Naive thymus-derived CD4-positive, alpha-beta T cell (primary cell): ENCODE data around the gene CYP2W1. TPM values are rescaled to one million over a fixed set of nuclear protein-coding genes. Genes with fewer than 3 reads are reported as not detected.

Experiments used
- ATAC-seq: fragments of 150-1000 bp; cut with Tn5 transposase; 2 replicates; pipeline ENCODE4 v1.10.0; 2021; ENCODE audit warnings: mild to moderate bottlenecking, moderate library complexity
- CTCF ChIA-PET: fragments of 350-600 bp; sonication (Branson Sonifier 250); formaldehyde crosslinking; loops from one replicate; lab custom pipeline; 2021; ENCODE audit warnings: antibody characterized with exemption; lab: Charles Lee
- POLR2A ChIA-PET: fragments of 350-600 bp; sonication (Branson Sonifier 250); formaldehyde crosslinking; loops from one replicate; lab custom pipeline; 2021; ENCODE audit warnings: antibody characterized with exemption, inconsistent platforms; lab: Charles Lee
- DNase-seq, 9 donors: peaks; one replicate each; pipeline versions ENCODE4 v3.0.0 to v3.0.0-alpha.2; 2020 to 2022; ENCODE audit warnings: mixed read lengths in 1 of 9
- H3K27ac ChIP-seq: one replicate; pipeline ENCODE4 v1.7.0; 2013; ENCODE audit warnings: mild to moderate bottlenecking, low read depth, low read length, moderate library complexity
- H3K27me3 ChIP-seq, 2 donors: one replicate each; pipeline ENCODE4 v1.7.0; 2013; ENCODE audit warnings: low read length in 2 of 2, mild to moderate bottlenecking in 2 of 2, moderate library complexity in 2 of 2; ENCODE audit not compliant: control insufficient read depth in 2 of 2, insufficient read depth in 2 of 2
- H3K36me3 ChIP-seq, 3 experiments: 1 replicate in 2 of 3; 2 replicates in 1 of 3; pipeline ENCODE4 v1.7.0; 2013; ENCODE audit warnings: low read length in 3 of 3, mild to moderate bottlenecking in 3 of 3, moderate library complexity in 1 of 3; ENCODE audit not compliant: insufficient read depth in 3 of 3, control insufficient read depth in 2 of 3
- H3K4me1 ChIP-seq, 2 donors: one replicate each; pipeline ENCODE4 v1.7.0; 2013; ENCODE audit warnings: low read length in 2 of 2, mild to moderate bottlenecking in 2 of 2, moderate library complexity in 1 of 2; ENCODE audit not compliant: control insufficient read depth in 2 of 2, insufficient read depth in 2 of 2
- H3K4me3 ChIP-seq: 2 replicates; pipeline ENCODE4 v1.7.0; 2013; ENCODE audit warnings: mild to moderate bottlenecking, low read length
- H3K9me3 ChIP-seq, 3 experiments: 1 replicate in 2 of 3; 2 replicates in 1 of 3; pipeline ENCODE4 v1.7.0; 2013; ENCODE audit warnings: low read length in 3 of 3; ENCODE audit not compliant: control insufficient read depth in 2 of 3
- H3K27ac Mint-ChIP-seq, 9 donors: one replicate each; pipeline ENCODE4 v1.8.0; 2020 to 2022; ENCODE audit warnings: mixed read lengths in 9 of 9, mild to moderate bottlenecking in 8 of 9, moderate library complexity in 5 of 9, inconsistent platforms in 2 of 9
- H3K27me3 Mint-ChIP-seq, 5 donors: one replicate each; pipeline ENCODE4 v1.8.0; 2021 to 2022; ENCODE audit warnings: mixed read lengths in 5 of 5, mild to moderate bottlenecking in 1 of 5
- H3K36me3 Mint-ChIP-seq, 5 donors: one replicate each; pipeline ENCODE4 v1.8.0; 2020 to 2022; ENCODE audit warnings: mixed read lengths in 5 of 5, mild to moderate bottlenecking in 3 of 5, inconsistent platforms in 1 of 5
- H3K4me1 Mint-ChIP-seq, 7 donors: one replicate each; pipeline ENCODE4 v1.8.0; 2020 to 2022; ENCODE audit warnings: mixed read lengths in 7 of 7, mild to moderate bottlenecking in 3 of 7, inconsistent platforms in 1 of 7
- H3K4me3 Mint-ChIP-seq, 10 donors: one replicate each; pipeline ENCODE4 v1.8.0; 2020 to 2022; ENCODE audit warnings: mild to moderate bottlenecking in 10 of 10, mixed read lengths in 10 of 10, moderate library complexity in 6 of 10, inconsistent platforms in 2 of 10
- H3K9me3 Mint-ChIP-seq, 11 donors: one replicate each; pipeline ENCODE4 v1.8.0; 2020 to 2022; ENCODE audit warnings: mixed read lengths in 11 of 11, mild to moderate bottlenecking in 4 of 11, inconsistent platforms in 1 of 11, moderate library complexity in 1 of 11
- intact Hi-C, 2 donors: fragments of 100-400 bp; cut with micrococcal nuclease; formaldehyde crosslinking; loops; one replicate each; pipeline ENCODE4 v1.15.1; 2023
- polyA plus RNA-seq, 2 donors: library from polyadenylated mRNA; unstranded; fragments of 300-500 nt; fragmentation: Illumina TruSeq; gene quantifications; one replicate each; pipeline ENCODE4 v1.2.3, GENCODE V29; 2021
- total RNA-seq, 6 experiments: library from RNA in 5 of 6; stranded (reverse) in 5 of 6; gene quantifications; 1 replicate in 5 of 6; 2 replicates in 1 of 6; pipeline ENCODE4 v1.2.3 and lab custom pipeline; 2021 to 2026

Gene CYP2W1
- total and polyA plus RNA-seq, 7 experiments from 2014 or later = not detected

- peaks cover 0 to 41% (median 0%) of the 10 kb centered on the region in 3 experiments for H3K36me3 ChIP-seq
- peaks cover 0 to 4% of the 10 kb centered on the region in 2 donors for H3K4me1 ChIP-seq
- peaks cover 0 to 28% (median 0%) of the 10 kb centered on the region in 3 experiments for H3K9me3 ChIP-seq
- Mint-ChIP-seq H3K4me3 (no peak overlapping the region), H3K4me1 (peaks cover 12 to 38% (median 22%) of the 10 kb centered on the region in 7 donors), H3K27ac (no peak overlapping the region), H3K9me3 (peaks cover 0 to 19% (median 8%) of the 10 kb centered on the region in 11 donors), H3K36me3 (peaks cover 7 to 36% (median 16%) of the 10 kb centered on the region in 5 donors), H3K27me3 (no peaks in the 10 kb centered on the region)
- no peak overlapping the region for H3K4me3 ChIP-seq
- H3K27me3 ChIP-seq = no peaks in the 10 kb centered on the region
- intact Hi-C loops = no loop called here
- no peak overlapping the region for H3K27ac ChIP-seq
- ChIA-PET POLR2A (no interaction called here), CTCF (interaction anchor here (1.2 kb wide), 1 partner anchor 43 kb away, joined by 4 read pairs; no protein-coding TSS in a partner anchor)
- ATAC-seq (peak; percentile 14), DNase-seq (no peak)
Measured at GRCh38 chr7:1022801-1023465, 40.0 kb downstream of the CYP2W1 start.

DNA sequence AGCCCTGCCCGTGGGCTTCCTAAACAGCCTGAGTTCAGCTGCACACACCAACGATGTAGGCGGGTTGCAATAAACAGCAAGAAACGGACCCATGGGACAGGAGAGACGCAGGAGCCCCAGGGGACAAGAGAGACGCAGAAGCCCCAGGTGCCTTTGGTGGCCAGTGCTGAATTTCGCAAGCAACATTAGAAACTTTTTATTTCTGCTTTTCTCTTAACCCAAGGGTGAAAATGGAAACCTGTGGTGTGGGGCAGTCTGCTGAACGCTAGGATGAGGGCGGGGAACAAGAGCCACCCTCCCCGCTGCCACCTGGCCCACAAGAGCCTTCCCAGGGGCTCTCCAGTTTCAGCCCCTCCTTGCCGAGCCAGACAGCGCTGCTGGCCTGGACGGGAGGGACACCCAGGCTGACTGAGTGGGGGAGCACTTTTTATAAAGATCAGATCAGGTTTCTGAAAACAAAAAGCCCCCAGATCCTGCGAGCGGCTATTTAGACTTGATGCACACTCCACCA is 41.4 kb downstream of the CYP2W1 start:
- POLR2A ChIA-PET = interaction anchor here (0.9 kb wide), 1 partner anchor 20 kb away, joined by 3 read pairs; the partner anchor contains the start of gene GPR146
- H3K4me3 ChIP-seq = no peak overlapping the region
- H3K27ac Mint-ChIP-seq = peak overlapping the region in 1 of 9 donors; percentile 32

GRCh38 chr7:1024876-1025742 is 42.1 kb downstream of the CYP2W1 start:
- DNase-seq = no peak
- H3K27me3 ChIP-seq = no peaks in the 10 kb centered on the region
- H3K36me3 Mint-ChIP-seq = peaks cover 7 to 32% (median 16%) of the 10 kb centered on the region in 5 donors
- peaks cover 0 to 19% (median 8%) of the 10 kb centered on the region in 11 donors for H3K9me3 Mint-ChIP-seq
- peaks cover 0 to 38% (median 0%) of the 10 kb centered on the region in 3 experiments for H3K36me3 ChIP-seq
- H3K4me3 ChIP-seq = no peak overlapping the region
- no peak overlapping the region for H3K27ac ChIP-seq
- peaks cover 12 to 41% (median 29%) of the 10 kb centered on the region in 7 donors for H3K4me1 Mint-ChIP-seq
- ChIA-PET POLR2A (interaction anchor here (0.7 to 2.1 kb wide), 5 partner anchors 20 to 102 kb away, joined by 3 to 5 read pairs (median 3); partner anchors contain the start of gene GPR146), CTCF (interaction anchor here (1.7 kb wide), 1 partner anchor 32 kb away, joined by 4 read pairs; no protein-coding TSS in a partner anchor)
- no peak for ATAC-seq
- intact Hi-C loops = loop anchor here in 1 of 2 donors (5.0 kb wide), 2 partner anchors 33 to 103 kb away; no protein-coding TSS in a partner anchor
- H3K4me3 Mint-ChIP-seq = peak overlapping the region in 3 of 10 donors; percentile 16 to 70 (median 40)
- peaks cover 0 to 28% (median 0%) of the 10 kb centered on the region in 3 experiments for H3K9me3 ChIP-seq
- H3K27me3 Mint-ChIP-seq = no peaks in the 10 kb centered on the region
- H3K4me1 ChIP-seq = peaks cover 12 to 15% of the 10 kb centered on the region in 2 donors
- peak overlapping the region in 1 of 9 donors; percentile 32 for H3K27ac Mint-ChIP-seq

More for the DNA sequence above, 41.4 kb downstream of the CYP2W1 start:
- Histone ChIP-seq H3K27ac (no peak overlapping the region), H3K27me3 (no peaks in the 10 kb centered on the region), H3K36me3 (peaks cover 0 to 39% (median 0%) of the 10 kb centered on the region in 3 experiments), H3K4me1 (peaks cover 8 to 12% of the 10 kb centered on the region in 2 donors), H3K9me3 (peaks cover 0 to 28% (median 0%) of the 10 kb centered on the region in 3 experiments)
- Mint-ChIP-seq H3K4me1 (peaks cover 6 to 38% (median 23%) of the 10 kb centered on the region in 7 donors), H3K4me3 (peak overlapping the region in 1 of 10 donors; percentile 70), H3K36me3 (peaks cover 7 to 32% (median 16%) of the 10 kb centered on the region in 5 donors), H3K27me3 (no peaks in the 10 kb centered on the region), H3K9me3 (peaks cover 0 to 19% (median 8%) of the 10 kb centered on the region in 11 donors)
- CTCF ChIA-PET = no interaction called here
- no peak for DNase-seq
- no peak for ATAC-seq
- intact Hi-C loops = no loop called here

GRCh38 chr7:1025743-1026581 is 43.0 kb downstream of the CYP2W1 start:
- Mint-ChIP-seq H3K4me3 (peak overlapping the region; percentile 1 to 85 (median 74)), H3K4me1 (peaks cover 17 to 50% (median 33%) of the 10 kb centered on the region in 7 donors), H3K36me3 (peaks cover 7 to 32% (median 16%) of the 10 kb centered on the region in 5 donors), H3K27me3 (no peaks in the 10 kb centered on the region), H3K27ac (peak overlapping the region in 1 of 9 donors; percentile 31), H3K9me3 (peaks cover 0 to 19% (median 8%) of the 10 kb centered on the region in 11 donors)
- CTCF ChIA-PET = interaction anchor here (1.7 kb wide), 1 partner anchor 33 kb away, joined by 4 read pairs; no protein-coding TSS in a partner anchor
- POLR2A ChIA-PET = interaction anchor here (0.7 to 5.4 kb wide), 5 partner anchors 18 to 103 kb away, joined by 3 to 32 read pairs (median 4); partner anchors contain the start of gene GPR146
- no peak for ATAC-seq
- no peak overlapping the region for H3K27ac ChIP-seq
- no peak overlapping the region for H3K4me3 ChIP-seq
- peaks cover 0 to 22% (median 0%) of the 10 kb centered on the region in 3 experiments for H3K9me3 ChIP-seq
- intact Hi-C loops = loop anchor here in 1 of 2 donors (5.0 kb wide), 2 partner anchors 34 to 104 kb away; no protein-coding TSS in a partner anchor
- no peaks in the 10 kb centered on the region for H3K27me3 ChIP-seq
- H3K36me3 ChIP-seq = peaks cover 0 to 29% (median 0%) of the 10 kb centered on the region in 3 experiments
- DNase-seq = no peak
- peaks cover 12 to 15% of the 10 kb centered on the region in 2 donors for H3K4me1 ChIP-seq

- Histone ChIP-seq H3K4me3 (no peak overlapping the region), H3K27ac (no peak overlapping the region), H3K27me3 (no peaks in the 10 kb centered on the region), H3K9me3 (peaks cover 0 to 14% (median 0%) of the 10 kb centered on the region in 3 experiments), H3K4me1 (peaks cover 12 to 15% of the 10 kb centered on the region in 2 donors), H3K36me3 (peaks cover 0 to 22% (median 0%) of the 10 kb centered on the region in 3 experiments)
- peaks cover 7 to 24% (median 15%) of the 10 kb centered on the region in 5 donors for H3K36me3 Mint-ChIP-seq
- no peaks in the 10 kb centered on the region for H3K27me3 Mint-ChIP-seq
- H3K4me3 Mint-ChIP-seq = peak overlapping the region; percentile 58 to 85 (median 76)
- peaks cover 0 to 13% (median 4%) of the 10 kb centered on the region in 11 donors for H3K9me3 Mint-ChIP-seq
- intact Hi-C loops = loop anchor here in 1 of 2 donors (5.0 kb wide), 2 partner anchors 34 to 104 kb away; no protein-coding TSS in a partner anchor
- POLR2A ChIA-PET = interaction anchor here (2.1 to 5.4 kb wide), 2 partner anchors 17 to 25 kb away, joined by 5 to 32 read pairs; partner anchors contain the start of gene GPR146
- DNase-seq = no peak
- H3K4me1 Mint-ChIP-seq = peaks cover 19 to 52% (median 35%) of the 10 kb centered on the region in 7 donors
- H3K27ac Mint-ChIP-seq = peak overlapping the region in 8 of 9 donors; percentile 63 to 84 (median 76)
- ATAC-seq = no peak
- CTCF ChIA-PET = interaction anchor here (1.7 kb wide), 1 partner anchor 33 kb away, joined by 4 read pairs; no protein-coding TSS in a partner anchor
Measured at GRCh38 chr7:1026721-1027161, 43.8 kb downstream of the CYP2W1 start.
